ENCODE results near the gene B2M. TPM values are rescaled to one million over a fixed set of nuclear protein-coding genes. Genes with fewer than 3 reads are reported as not detected.
"Not testable (repeated sequence)": the region's sequence is repeated elsewhere in the genome, so short reads cannot be mapped to it uniquely, and the experiment has no call there.

B2M gene
- total RNA-seq, 1 experiment from 2014 or later, result 2,823 TPM

- Histone ChIP-seq H3K27me3 (no peaks in the 10 kb centered on the region), H3K4me3 (no peak overlapping the region), H3K36me3 (no peaks in the 10 kb centered on the region; the same call in 1 of the 2 replicates), H3K9me3 (no peaks in the 10 kb centered on the region)
- DNase-seq, result no peak
Measured at GRCh38 chr15:44734839-44735481, 23.6 kb downstream of the B2M start.

GRCh38 chr15:44735482-44736180 is 24.3 kb downstream of the B2M start:
- H3K9me3 ChIP-seq, result no peaks in the 10 kb centered on the region
- DNase-seq, result no peak
- no peak overlapping the region for H3K4me3 ChIP-seq
- no peaks in the 10 kb centered on the region for H3K27me3 ChIP-seq
- no peaks in the 10 kb centered on the region; the same call in 1 of the 2 replicates for H3K36me3 ChIP-seq

GRCh38 chr15:44736181-44736765 is 25.0 kb downstream of the B2M start, which contains the start of gene TRIM69:
TRIM69 (plus strand) TSS chr15:44736528; CDS start chr15:44736705, 177 bp downstream.
- no peak for DNase-seq
- Histone ChIP-seq H3K36me3 (no peaks in the 10 kb centered on the region; the same call in 1 of the 2 replicates), H3K27me3 (no peaks in the 10 kb centered on the region), H3K9me3 (no peaks in the 10 kb centered on the region), H3K4me3 (no peak within 1 kb of the TSS)

GRCh38 chr15:44738340-44738984 is 27.1 kb downstream of the B2M start:
- Histone ChIP-seq H3K4me3 (no peak overlapping the region), H3K27me3 (no peaks in the 10 kb centered on the region), H3K36me3 (no peaks in the 10 kb centered on the region), H3K9me3 (0 out of 2 replicates have a peak, but pooled peaks cover 4% of the 10 kb centered on the region)
- no peak for DNase-seq

GRCh38 chr15:44739222-44739847 is 28.0 kb downstream of the B2M start:
- DNase-seq, H3K4me3 ChIP-seq, H3K36me3 ChIP-seq, H3K9me3 ChIP-seq, H3K27me3 ChIP-seq: not testable (repeated sequence)

- H3K27me3 ChIP-seq, H3K4me3 ChIP-seq, DNase-seq, H3K36me3 ChIP-seq: not testable (repeated sequence)
- H3K9me3 ChIP-seq, result peaks cover 12% of the 10 kb centered on the region
Measured at GRCh38 chr15:44743454-44743853, 32.1 kb downstream of the B2M start.

- Histone ChIP-seq H3K4me3 (no peak overlapping the region), H3K36me3 (no peaks in the 10 kb centered on the region), H3K9me3 (peaks cover 15% of the 10 kb centered on the region), H3K27me3 (no peaks in the 10 kb centered on the region)
- DNase-seq, result no peak
Measured at GRCh38 chr15:44753345-44753744, 42.0 kb downstream of the B2M start.

- Histone ChIP-seq H3K27me3 (peaks cover 2% of the 10 kb centered on the region; the same call in 1 of the 2 replicates), H3K9me3 (no peaks in the 10 kb centered on the region), H3K4me3 (no peak overlapping the region), H3K36me3 (no peaks in the 10 kb centered on the region)
- DNase-seq, result no peak
Measured at GRCh38 chr15:44763187-44763586, 51.9 kb downstream of the B2M start.

GRCh38 chr15:44763848-44764247 is 52.5 kb downstream of the B2M start:
- H3K27me3 ChIP-seq, result peaks cover 2% of the 10 kb centered on the region; the same call in 1 of the 2 replicates
- H3K9me3 ChIP-seq, result no peaks in the 10 kb centered on the region
- no peak for DNase-seq
- no peak overlapping the region for H3K4me3 ChIP-seq
- H3K36me3 ChIP-seq, result no peaks in the 10 kb centered on the region

GRCh38 chr15:44765036-44765435 is 53.7 kb downstream of the B2M start:
- no peak for DNase-seq
- no peaks in the 10 kb centered on the region; the same call in 1 of the 2 replicates for H3K9me3 ChIP-seq
- peaks cover 1% of the 10 kb centered on the region; the same call in 1 of the 2 replicates for H3K27me3 ChIP-seq
- H3K4me3 ChIP-seq, result no peak overlapping the region
- H3K36me3 ChIP-seq, result no peaks in the 10 kb centered on the region

Other genes with a start within 250 kb of the B2M start
- 123 and 157 TPM in 2 replicates for gene EIF3J, start 174.4 kb upstream of the B2M start, total RNA-seq (2014; rRNA removed; shearing (Covaris generic); ENCODE audit: low replicate concordance)
- gene SPG11, start 47.9 kb upstream of the B2M start, total RNA-seq (2014; rRNA removed; shearing (Covaris generic); ENCODE audit: low replicate concordance), result 27.7 and 74.7 TPM in 2 replicates
- not detected in 2 replicates for gene PATL2, start 194 bp upstream of the B2M start, total RNA-seq (2014; rRNA removed; shearing (Covaris generic); ENCODE audit: low replicate concordance)
- 7.8 and 8.9 TPM in 2 replicates for gene TRIM69, start 25.0 kb downstream of the B2M start, total RNA-seq (2014; rRNA removed; shearing (Covaris generic); ENCODE audit: low replicate concordance)
- not detected in 2 replicates for gene TERB2, start 245.2 kb downstream of the B2M start, total RNA-seq (2014; rRNA removed; shearing (Covaris generic); ENCODE audit: low replicate concordance)

Data from MG63 (cell line).